PFSK-1 (cell line): ENCODE results near the gene LRRC42.

Source experiments
- FOXP2 ChIP-seq: optimal IDR thresholded peaks from 2 replicates; pipeline ENCODE3; 2011; ENCODE audit warnings: borderline replicate concordance, control low read depth, inconsistent platforms; ENCODE audit not compliant: insufficient read depth; ENCODE audit errors: extremely low read length, extremely low read depth
- POLR2AphosphoS5 ChIP-seq: IDR thresholded peaks from 2 replicates; pipeline ENCODE4 v1.6.1; 2012; ENCODE audit warnings: low read depth, mild to moderate bottlenecking, control low read depth, low read length, moderate library complexity
- SIN3A ChIP-seq: IDR thresholded peaks from 2 replicates; pipeline ENCODE4 v1.6.1; 2012; ENCODE audit warnings: mild to moderate bottlenecking, low read length, moderate library complexity, borderline replicate concordance; ENCODE audit not compliant: insufficient read depth
- TAF1 ChIP-seq: IDR thresholded peaks from 2 replicates; pipeline ENCODE4 v1.6.1; 2012; ENCODE audit warnings: low read length, control low read depth, borderline replicate concordance; ENCODE audit not compliant: insufficient read depth
- TF ChIP-seq, protein P1 (sequence below), 2 experiments: IDR thresholded peaks; 2 replicates each; pipeline versions ENCODE4 v1.6.1 to v1.8.0; 2011 to 2012; ENCODE audit warnings: low read depth in 2 of 2, low read length in 2 of 2, control low read depth in 1 of 2, inconsistent platforms in 1 of 2, mild to moderate bottlenecking in 1 of 2, moderate library complexity in 1 of 2; ENCODE audit not compliant: insufficient read depth in 1 of 2

The LRRC42 gene

DNA sequence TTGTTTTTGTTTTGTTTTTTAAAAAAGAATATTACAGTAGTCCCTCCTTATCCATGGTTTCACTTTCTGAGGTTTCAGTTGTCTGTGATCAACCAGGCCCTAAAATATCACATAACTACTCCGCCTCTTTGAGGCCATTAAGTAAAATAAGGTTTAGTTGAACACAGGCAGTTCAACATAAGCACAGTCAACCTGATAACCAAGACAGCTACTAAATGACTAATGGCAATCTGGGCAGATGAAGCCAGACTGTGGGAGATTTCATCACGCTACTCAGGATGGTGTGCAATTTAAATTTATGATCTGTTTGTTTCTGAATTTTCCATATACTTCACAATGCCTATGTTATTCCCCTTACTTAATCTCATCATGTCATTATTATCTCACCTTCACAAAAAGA lies 41.7 kb downstream of the LRRC42 start:
- TF ChIP-seq TAF1 = no peak
- no peak for TF ChIP-seq FOXP2
- TF ChIP-seq, protein P1, sequence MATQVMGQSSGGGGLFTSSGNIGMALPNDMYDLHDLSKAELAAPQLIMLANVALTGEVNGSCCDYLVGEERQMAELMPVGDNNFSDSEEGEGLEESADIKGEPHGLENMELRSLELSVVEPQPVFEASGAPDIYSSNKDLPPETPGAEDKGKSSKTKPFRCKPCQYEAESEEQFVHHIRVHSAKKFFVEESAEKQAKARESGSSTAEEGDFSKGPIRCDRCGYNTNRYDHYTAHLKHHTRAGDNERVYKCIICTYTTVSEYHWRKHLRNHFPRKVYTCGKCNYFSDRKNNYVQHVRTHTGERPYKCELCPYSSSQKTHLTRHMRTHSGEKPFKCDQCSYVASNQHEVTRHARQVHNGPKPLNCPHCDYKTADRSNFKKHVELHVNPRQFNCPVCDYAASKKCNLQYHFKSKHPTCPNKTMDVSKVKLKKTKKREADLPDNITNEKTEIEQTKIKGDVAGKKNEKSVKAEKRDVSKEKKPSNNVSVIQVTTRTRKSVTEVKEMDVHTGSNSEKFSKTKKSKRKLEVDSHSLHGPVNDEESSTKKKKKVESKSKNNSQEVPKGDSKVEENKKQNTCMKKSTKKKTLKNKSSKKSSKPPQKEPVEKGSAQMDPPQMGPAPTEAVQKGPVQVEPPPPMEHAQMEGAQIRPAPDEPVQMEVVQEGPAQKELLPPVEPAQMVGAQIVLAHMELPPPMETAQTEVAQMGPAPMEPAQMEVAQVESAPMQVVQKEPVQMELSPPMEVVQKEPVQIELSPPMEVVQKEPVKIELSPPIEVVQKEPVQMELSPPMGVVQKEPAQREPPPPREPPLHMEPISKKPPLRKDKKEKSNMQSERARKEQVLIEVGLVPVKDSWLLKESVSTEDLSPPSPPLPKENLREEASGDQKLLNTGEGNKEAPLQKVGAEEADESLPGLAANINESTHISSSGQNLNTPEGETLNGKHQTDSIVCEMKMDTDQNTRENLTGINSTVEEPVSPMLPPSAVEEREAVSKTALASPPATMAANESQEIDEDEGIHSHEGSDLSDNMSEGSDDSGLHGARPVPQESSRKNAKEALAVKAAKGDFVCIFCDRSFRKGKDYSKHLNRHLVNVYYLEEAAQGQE (IDR thresholded peaks at IDR 0.05; ENCODE audit: insufficient read depth in 1 of 2, low read depth in 2 of 2, low read length in 2 of 2) = no peak
- TF ChIP-seq POLR2AphosphoS5 = no peak
- TF ChIP-seq SIN3A = no peak

GRCh38 chr1:53992085-53992874 lies 46.1 kb downstream of the LRRC42 start:
- TF ChIP-seq POLR2AphosphoS5 (no peak), TAF1 (no peak), FOXP2 (no peak), SIN3A (no peak)
- TF ChIP-seq, protein P1 (IDR thresholded peaks at IDR 0.05; ENCODE audit: insufficient read depth in 1 of 2, low read depth in 2 of 2, low read length in 2 of 2) = no peak

DNA sequence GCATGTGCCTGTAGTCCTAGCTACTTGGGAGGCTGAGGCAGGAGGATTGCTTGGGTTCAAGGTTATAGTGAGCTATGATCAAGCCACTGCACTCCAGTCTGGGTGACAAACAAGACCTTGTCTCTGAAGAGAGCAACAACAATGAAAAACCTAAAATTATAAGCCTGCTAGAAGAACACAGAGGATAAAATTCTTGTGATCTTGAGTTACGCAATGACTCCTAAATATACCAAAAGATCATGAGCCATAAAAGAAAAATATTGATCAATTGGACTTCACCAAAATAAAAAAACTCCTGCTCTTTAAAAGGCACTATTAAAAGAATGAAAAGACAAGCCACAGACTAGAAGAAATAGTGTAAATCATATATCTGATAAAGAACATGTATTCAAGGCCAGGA lies 49.5 kb downstream of the LRRC42 start:
- TF ChIP-seq FOXP2 (no peak), TAF1 (no peak), SIN3A (no peak), POLR2AphosphoS5 (no peak)
- TF ChIP-seq, protein P1 (IDR thresholded peaks at IDR 0.05; ENCODE audit: insufficient read depth in 1 of 2, low read depth in 2 of 2, low read length in 2 of 2) = no peak

DNA sequence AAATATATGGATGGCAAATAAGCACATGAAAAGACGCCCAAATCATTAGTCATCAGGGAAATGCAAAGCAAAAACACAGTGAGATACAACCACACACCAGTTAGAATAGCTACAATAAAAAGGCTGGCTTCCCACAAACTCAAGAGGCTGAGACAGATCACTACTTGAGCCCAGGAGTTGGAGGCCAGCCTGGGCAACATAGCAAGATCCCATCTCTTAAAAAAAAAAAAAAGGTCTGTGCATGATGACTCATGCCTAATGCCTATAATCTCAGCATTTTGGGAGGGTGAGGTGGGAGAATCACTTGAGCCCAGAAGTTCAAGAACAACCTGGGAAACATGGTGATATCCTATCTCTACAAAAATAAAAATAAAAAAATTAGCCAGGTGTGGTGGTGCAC lies 52.1 kb downstream of the LRRC42 start:
- TF ChIP-seq POLR2AphosphoS5 (no peak), TAF1 (no peak), SIN3A (no peak), FOXP2 (no peak)
- TF ChIP-seq, protein P1 (IDR thresholded peaks at IDR 0.05; ENCODE audit: insufficient read depth in 1 of 2, low read depth in 2 of 2, low read length in 2 of 2) = no peak
